Breast epithelium (tissue), 4 donors: ENCODE measurements around the gene SATB1. TPM values are rescaled to one million over a fixed set of nuclear protein-coding genes. Genes with fewer than 3 reads are reported as not detected.
"Not testable (repeated sequence)": the region's sequence is repeated elsewhere in the genome, so short reads cannot be mapped to it uniquely, and the experiment has no call there.

Experiments used
- DNase-seq, 2 donors: peaks; one replicate each; pipeline ENCODE4 v3.0.0-alpha.2; 2019; ENCODE audit warnings: low spot score in 2 of 2
- H3K27ac ChIP-seq, 2 donors: fragments of 200-600 bp; sonication (generic) in 1 of 2; one replicate each; pipeline ENCODE4 v1.5.1; 2016 to 2019; ENCODE audit warnings: mild to moderate bottlenecking in 1 of 2
- H3K27me3 ChIP-seq, 2 donors: fragments of 200-600 bp; sonication (generic) in 1 of 2; one replicate each; pipeline versions ENCODE4 v1.5.1 to v1.6.0; 2017 to 2019; ENCODE audit warnings: control low read depth in 1 of 2, mild to moderate bottlenecking in 1 of 2
- H3K36me3 ChIP-seq: fragments of 200-600 bp; one replicate; pipeline ENCODE4 v1.5.1; 2019
- H3K4me1 ChIP-seq, 2 donors: fragments of 200-600 bp; sonication (generic); one replicate each; pipeline ENCODE4 v1.5.1; 2016 to 2019; ENCODE audit warnings: control low read depth in 1 of 2
- H3K4me3 ChIP-seq, 3 donors: fragments of 200-600 bp; sonication (generic); 1 replicate in 2 of 3; 2 replicates in 1 of 3; pipeline ENCODE4 v1.5.1; 2016 to 2019; ENCODE audit warnings: mild to moderate bottlenecking in 3 of 3, moderate library complexity in 2 of 3
- H3K9me3 ChIP-seq, 2 donors: fragments of 200-600 bp; sonication (generic) in 1 of 2; one replicate each; pipeline ENCODE4 v1.5.1; 2016 to 2019; ENCODE audit warnings: control low read depth in 1 of 2
- CTCF ChIP-seq, 3 donors: fragments of 450-650 bp; IDR thresholded peaks; one replicate each; pipeline ENCODE4 v1.5.1; 2016 to 2017; ENCODE audit warnings: antibody characterized with exemption in 3 of 3, mild to moderate bottlenecking in 3 of 3, moderate library complexity in 3 of 3
- POLR2A ChIP-seq: fragments of 450-650 bp; IDR thresholded peaks from one replicate; pipeline ENCODE4 v1.6.1; 2016; ENCODE audit warnings: antibody characterized with exemption, mild to moderate bottlenecking, moderate library complexity
- POLR2AphosphoS5 ChIP-seq, 3 donors: sonication (generic); formaldehyde crosslinking; IDR thresholded peaks; one replicate each; pipeline ENCODE4 v1.6.1; 2017; ENCODE audit warnings: antibody characterized with exemption in 3 of 3
- intact Hi-C: fragments of 100-400 bp; cut with DNase I; formaldehyde crosslinking; loops from one replicate; pipeline ENCODE4 v1.15.1; 2023; ENCODE audit warnings: low total_unique reads
- total RNA-seq, 3 donors: library from RNA; depleted of rRNA; stranded (reverse); fragments of >200 nt; gene quantifications; one replicate each; pipeline ENCODE4 v1.1.0, GENCODE V29; 2016

Gene SATB1
- total RNA-seq, 3 donors from 2014 or later = 25.4 to 55.5 (median 51.1) TPM

DNA sequence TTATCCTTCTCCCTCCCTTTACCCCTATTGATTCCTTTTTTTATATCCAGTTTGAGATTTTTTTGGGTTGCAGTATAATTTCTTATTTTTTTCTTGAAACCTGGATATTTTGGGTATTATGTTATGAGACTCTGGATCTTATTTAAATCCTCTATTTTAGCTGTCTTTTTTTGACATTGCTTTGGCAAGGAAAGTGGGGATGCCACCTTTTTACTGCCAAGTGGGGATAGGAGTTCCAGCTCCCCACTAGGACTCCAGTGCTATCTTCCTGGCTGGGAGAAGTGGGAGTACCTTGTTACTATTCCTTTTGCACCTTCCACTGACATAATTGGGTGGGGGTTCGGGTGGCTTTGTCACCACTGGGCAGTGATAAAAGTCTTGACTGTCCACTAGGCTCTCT lies 87.9 kb downstream of the SATB1 start:
- Histone ChIP-seq H3K36me3 (no peaks in the 10 kb centered on the region), H3K27me3 (no peaks in the 10 kb centered on the region), H3K4me3 (no peak overlapping the region), H3K9me3 (no peaks in the 10 kb centered on the region), H3K27ac (no peak overlapping the region), H3K4me1 (no peaks in the 10 kb centered on the region)
- no peak for DNase-seq
- intact Hi-C loops = no loop called here
- TF ChIP-seq POLR2A = no peak

GRCh38 chr3:18334837-18335601 lies 90.1 kb downstream of the SATB1 start:
- no peak for TF ChIP-seq POLR2AphosphoS5 (IDR thresholded peaks at IDR 0.05)
- no peak for TF ChIP-seq CTCF (IDR thresholded peaks at IDR 0.05)
- TF ChIP-seq POLR2A = no peak
- H3K4me3 ChIP-seq = no peak overlapping the region
- H3K27me3 ChIP-seq = no peaks in the 10 kb centered on the region
- H3K27ac ChIP-seq = no peak overlapping the region
- DNase-seq = no peak
- intact Hi-C loops = no loop called here
- no peaks in the 10 kb centered on the region for H3K36me3 ChIP-seq
- no peaks in the 10 kb centered on the region for H3K9me3 ChIP-seq
- no peaks in the 10 kb centered on the region for H3K4me1 ChIP-seq

GRCh38 chr3:18330772-18331441 lies 94.2 kb downstream of the SATB1 start:
- H3K4me1 ChIP-seq, intact Hi-C loops: not testable (repeated sequence)

DNA sequence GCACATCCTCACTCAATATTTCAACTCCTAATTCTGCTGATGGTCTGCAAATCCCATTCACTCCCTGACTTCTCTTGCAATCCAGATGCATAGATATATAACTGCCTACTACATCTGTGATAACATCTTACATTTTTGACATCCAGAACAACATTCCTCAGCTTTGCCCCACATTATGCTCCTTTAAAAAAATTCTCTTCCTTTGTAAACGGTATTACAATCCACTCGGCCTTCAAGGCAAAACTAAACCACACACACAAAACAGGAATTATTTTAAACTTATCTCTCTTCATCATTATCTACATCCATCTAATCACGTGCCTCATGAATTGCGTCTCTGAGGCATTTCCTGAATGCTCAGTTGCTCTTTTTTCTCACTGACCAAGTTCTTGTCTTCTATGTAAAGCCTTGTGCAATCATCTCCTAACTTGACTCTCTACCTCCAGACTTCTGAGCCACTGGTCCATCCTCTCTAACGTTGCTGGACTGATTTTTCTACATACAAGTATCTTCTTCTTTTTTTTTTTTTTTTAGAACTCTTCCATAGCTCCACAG lies 117.0 kb downstream of the SATB1 start:
- Histone ChIP-seq H3K36me3 (no peaks in the 10 kb centered on the region), H3K9me3 (no peaks in the 10 kb centered on the region), H3K27me3 (no peaks in the 10 kb centered on the region), H3K27ac (no peak overlapping the region), H3K4me1 (no peaks in the 10 kb centered on the region), H3K4me3 (no peak overlapping the region)
- TF ChIP-seq POLR2A = no peak
- TF ChIP-seq CTCF (IDR thresholded peaks at IDR 0.05) = no peak
- no peak for TF ChIP-seq POLR2AphosphoS5 (IDR thresholded peaks at IDR 0.05)
- DNase-seq = no peak
- intact Hi-C loops = no loop called here

More at GRCh38 chr3:18330772-18331441, 94.2 kb downstream of the SATB1 start:
- peak overlapping the region in 2 of 3 donors; percentile 33 to 60 for H3K4me3 ChIP-seq
- not testable (repeated sequence) for DNase-seq, H3K27ac ChIP-seq, H3K27me3 ChIP-seq, H3K36me3 ChIP-seq, H3K9me3 ChIP-seq

DNA sequence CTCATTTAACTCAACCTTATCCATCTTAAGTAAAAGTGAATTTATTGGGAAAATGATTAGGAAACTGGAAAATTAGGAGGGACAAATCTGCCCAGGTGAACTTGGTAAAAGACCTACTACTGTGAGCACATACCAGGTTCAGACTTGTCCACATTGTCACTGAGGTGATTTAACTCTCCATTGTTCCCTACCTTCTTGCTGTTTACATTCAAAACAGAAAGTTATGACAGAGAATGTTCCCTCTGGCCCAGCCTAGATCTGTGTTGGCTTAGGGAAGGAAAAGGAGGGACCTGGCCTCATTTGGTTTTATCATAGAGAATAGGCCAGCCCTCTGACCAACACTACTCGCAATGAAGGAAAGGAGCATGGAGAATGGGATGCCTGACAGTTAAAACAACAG lies 117.6 kb downstream of the SATB1 start:
- TF ChIP-seq POLR2AphosphoS5 (IDR thresholded peaks at IDR 0.05) = no peak
- no peak for TF ChIP-seq CTCF (IDR thresholded peaks at IDR 0.05)
- no peak for TF ChIP-seq POLR2A
- no peak for DNase-seq
- H3K9me3 ChIP-seq = no peaks in the 10 kb centered on the region
- no peaks in the 10 kb centered on the region for H3K36me3 ChIP-seq
- H3K4me1 ChIP-seq = no peaks in the 10 kb centered on the region
- no peak overlapping the region for H3K27ac ChIP-seq
- no peaks in the 10 kb centered on the region for H3K27me3 ChIP-seq
- no peak overlapping the region for H3K4me3 ChIP-seq
- intact Hi-C loops = no loop called here

DNA sequence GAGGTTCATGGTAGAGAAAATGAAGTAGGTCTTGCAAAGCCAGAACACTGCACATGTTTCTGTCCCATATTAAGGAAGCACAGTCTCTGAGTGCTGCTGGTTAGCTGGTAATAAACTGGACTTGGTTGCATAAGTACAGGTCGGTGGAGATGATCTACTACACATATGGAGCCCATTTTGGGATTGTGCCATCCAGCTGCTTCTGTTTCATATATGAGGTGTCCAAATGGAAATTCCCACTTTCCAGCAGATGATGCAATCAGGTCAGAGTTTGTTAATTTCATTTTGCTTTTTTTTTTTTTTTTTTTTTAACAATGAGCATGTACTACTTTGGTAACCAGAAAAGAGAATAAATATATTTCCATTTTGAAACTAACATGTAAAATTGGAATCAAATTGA lies 122.6 kb downstream of the SATB1 start:
- intact Hi-C loops = no loop called here
- TF ChIP-seq POLR2AphosphoS5 (IDR thresholded peaks at IDR 0.05) (no peak), CTCF (IDR thresholded peaks at IDR 0.05) (no peak), POLR2A (no peak)
- DNase-seq = no peak

More for the DNA sequence above, 122.6 kb downstream of the SATB1 start:
- Histone ChIP-seq H3K4me1 (no peaks in the 10 kb centered on the region), H3K4me3 (no peak overlapping the region), H3K36me3 (no peaks in the 10 kb centered on the region), H3K27ac (no peak overlapping the region), H3K27me3 (no peaks in the 10 kb centered on the region), H3K9me3 (peaks cover 0 to 2% of the 10 kb centered on the region in 2 donors)
